T-cell (primary cell): ENCODE measurements around the gene CBFA2T3. TPM values are rescaled to one million over a fixed set of nuclear protein-coding genes. Genes with fewer than 3 reads are reported as not detected.

Experiments
- ATAC-seq, 4 experiments: fragments of 200-7000 bp in 3 of 4; fragments of 150-1000 bp in 1 of 4; cut with Tn5 transposase; replicated peaks in 1 of 4; 1 replicate in 3 of 4; 2 replicates in 1 of 4; pipeline ENCODE4 v1.10.0; 2021; ENCODE audit warnings: moderate library complexity in 3 of 4, mild to moderate bottlenecking in 2 of 4, moderate number of reproducible peaks in 1 of 4
- CTCF ChIA-PET, 2 donors: fragments of 300-600 bp; sonication (Branson Sonifier 250); formaldehyde crosslinking; loops; one replicate each; lab custom pipeline; 2022; ENCODE audit warnings: antibody characterized with exemption in 2 of 2; lab: Charles Lee
- POLR2A ChIA-PET, 2 donors: fragments of 300-600 bp; sonication (Branson Sonifier 250); formaldehyde crosslinking; loops; one replicate each; lab custom pipeline; 2022; ENCODE audit warnings: antibody characterized with exemption in 2 of 2; lab: Charles Lee
- DNase-seq, 35 experiments: peaks; one replicate each; pipeline versions ENCODE4 v3.0.0 to v3.0.0-alpha.2; 2013 to 2023
- H3K27ac ChIP-seq: one replicate; pipeline ENCODE4 v1.5.1; 2013; ENCODE audit warnings: low read length
- H3K27me3 ChIP-seq, 2 experiments: replicated peaks in 1 of 2; 1 replicate in 1 of 2; 2 replicates in 1 of 2; pipeline versions ENCODE4 v1.6.1 to v1.7.0; 2013; ENCODE audit warnings: low read length in 1 of 2, mixed read lengths in 1 of 2; ENCODE audit not compliant: control insufficient read depth in 2 of 2, insufficient read depth in 2 of 2; ENCODE audit errors: extremely low read depth in 1 of 2
- H3K36me3 ChIP-seq, 2 donors: 1 replicate in 1 of 2; 2 replicates in 1 of 2; pipeline versions ENCODE4 v1.6.1 to v1.7.0; 2013; ENCODE audit warnings: low read length in 1 of 2; ENCODE audit not compliant: control insufficient read depth in 2 of 2, insufficient read depth in 1 of 2; ENCODE audit errors: extremely low read depth in 1 of 2
- H3K4me1 ChIP-seq, 2 experiments: 1 replicate in 1 of 2; 2 replicates in 1 of 2; pipeline versions ENCODE4 v1.6.1 to v1.7.0; 2013; ENCODE audit warnings: low read length in 2 of 2, mixed read lengths in 1 of 2; ENCODE audit not compliant: insufficient read depth in 2 of 2, control insufficient read depth in 1 of 2; ENCODE audit errors: extremely low read depth in 1 of 2
- H3K4me3 ChIP-seq, 2 donors: 1 replicate in 1 of 2; 2 replicates in 1 of 2; pipeline versions ENCODE4 v1.5.1 to v1.7.0; 2013; ENCODE audit warnings: mild to moderate bottlenecking in 2 of 2, low read length in 1 of 2, moderate library complexity in 1 of 2; ENCODE audit not compliant: control insufficient read depth in 1 of 2; ENCODE audit errors: extremely low read depth in 1 of 2
- H3K9me3 ChIP-seq: 2 replicates; pipeline ENCODE4 v1.7.0; 2013
- H3K27ac Mint-ChIP-seq, 2 donors: one replicate each; pipeline ENCODE4 v1.8.0; 2020 to 2021; ENCODE audit warnings: mild to moderate bottlenecking in 2 of 2, mixed read lengths in 2 of 2
- H3K27me3 Mint-ChIP-seq, 2 donors: one replicate each; pipeline ENCODE4 v1.8.0; 2021 to 2022; ENCODE audit warnings: mixed read lengths in 2 of 2
- H3K36me3 Mint-ChIP-seq: one replicate; pipeline ENCODE4 v1.8.0; 2021; ENCODE audit warnings: mixed read lengths
- H3K4me1 Mint-ChIP-seq, 3 donors: one replicate each; pipeline ENCODE4 v1.8.0; 2020 to 2022; ENCODE audit warnings: mixed read lengths in 3 of 3, mild to moderate bottlenecking in 1 of 3
- H3K4me3 Mint-ChIP-seq, 3 donors: one replicate each; pipeline ENCODE4 v1.8.0; 2020 to 2022; ENCODE audit warnings: mild to moderate bottlenecking in 3 of 3, mixed read lengths in 3 of 3, moderate library complexity in 3 of 3
- H3K9me3 Mint-ChIP-seq, 3 donors: one replicate each; pipeline ENCODE4 v1.8.0; 2020 to 2022; ENCODE audit warnings: mixed read lengths in 3 of 3
- WGBS: methylation state at CpG from one replicate; pipeline ENCODE4 v1.1.5; 2013; ENCODE audit warnings: missing lambda C conversion rate; ENCODE audit not compliant: insufficient coverage; 5-methylcytosine and 5-hydroxymethylcytosine counted together
- total RNA-seq, 35 experiments: library from RNA in 6 of 35; stranded (reverse) in 6 of 35; fragments of 120-200 nt in 1 of 35; gene quantifications; one replicate each; pipeline versions ENCODE4 v1.2.1 to v1.2.4 and lab custom pipeline; 2013 to 2026

CBFA2T3 gene
- total RNA-seq, 5 donors from 2014 or later (not counting 1 experiment from before 2014, with no cell fraction given): 2.0 to 4.0 (median 2.1) TPM

DNA sequence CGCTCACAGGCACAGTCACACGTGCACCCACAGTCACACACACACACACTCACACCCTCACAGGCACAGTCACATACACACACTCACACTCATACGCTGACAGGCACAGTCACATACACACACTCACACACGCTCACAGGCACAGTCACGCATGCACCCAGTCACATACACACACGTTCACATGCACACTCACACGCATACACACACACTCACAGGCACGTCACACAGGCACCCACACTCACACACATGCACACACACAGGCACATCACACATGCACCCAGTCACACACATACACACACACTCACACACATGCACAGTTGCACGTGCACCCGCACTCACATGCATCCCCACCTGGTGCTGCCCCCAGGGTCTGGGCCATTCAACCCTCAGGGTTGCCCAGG is 46.1 kb upstream of the CBFA2T3 start:
- H3K27me3 Mint-ChIP-seq: peaks cover 4 to 10% of the 10 kb centered on the region in 2 donors
- ChIA-PET CTCF (no interaction called here), POLR2A (no interaction called here)
- H3K27ac Mint-ChIP-seq: no peak overlapping the region
- Histone ChIP-seq H3K4me3 (no peak overlapping the region), H3K36me3 (no peaks in the 10 kb centered on the region), H3K27ac (no peak overlapping the region), H3K27me3 (peaks cover 0 to 29% of the 10 kb centered on the region in 2 experiments), H3K4me1 (peaks cover 0 to 20% of the 10 kb centered on the region in 2 experiments), H3K9me3 (no peaks in the 10 kb centered on the region)
- 93% methylated on average over 10 of the region's 10 CpGs for WGBS
- no peak for DNase-seq
- no peak for ATAC-seq
- H3K4me3 Mint-ChIP-seq: no peak overlapping the region
- H3K36me3 Mint-ChIP-seq: peaks cover 13% of the 10 kb centered on the region
- peaks cover 14 to 17% (median 14%) of the 10 kb centered on the region in 3 donors for H3K9me3 Mint-ChIP-seq
- peaks cover 11 to 23% (median 11%) of the 10 kb centered on the region in 3 donors for H3K4me1 Mint-ChIP-seq

DNA sequence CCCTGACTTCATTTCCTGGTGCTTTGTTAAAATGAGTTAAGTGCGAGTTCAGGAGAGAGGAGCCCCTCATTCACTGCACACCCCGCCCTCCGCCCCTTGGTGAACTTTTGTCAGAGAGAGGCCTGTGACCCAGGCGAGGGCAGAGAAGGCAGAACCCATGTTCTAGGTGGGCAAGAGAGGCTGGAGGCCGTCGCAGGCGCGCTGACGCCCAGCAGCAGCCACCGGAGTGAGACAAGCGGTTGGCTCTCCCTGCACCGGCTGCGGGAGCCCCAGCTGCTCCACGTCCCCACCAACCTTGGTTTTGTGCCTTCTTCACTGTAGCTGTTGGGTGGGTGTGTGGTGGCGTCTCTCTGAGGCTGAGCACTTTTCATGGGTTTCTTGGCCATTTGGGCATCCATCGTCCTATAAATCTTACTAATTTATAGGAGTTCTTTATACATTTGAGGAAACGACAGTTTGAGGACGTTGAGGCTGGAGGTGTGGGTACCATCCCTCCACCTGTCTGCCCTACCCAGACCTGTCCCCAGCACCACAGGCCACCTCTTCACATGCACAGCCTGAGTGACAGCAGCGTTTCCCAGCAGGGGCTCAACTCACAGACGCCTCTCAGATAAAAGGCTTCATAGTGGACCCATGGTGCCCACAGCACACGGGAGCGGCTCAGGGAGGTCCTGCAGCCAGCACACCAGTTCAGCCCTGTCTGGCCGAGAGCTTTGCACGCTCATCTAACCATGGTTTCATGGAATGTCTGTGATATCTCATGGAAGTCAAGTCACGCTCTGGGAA is 45.2 kb upstream of the CBFA2T3 start:
- Mint-ChIP-seq H3K27ac (no peak overlapping the region), H3K4me1 (peaks cover 11 to 20% (median 11%) of the 10 kb centered on the region in 3 donors), H3K27me3 (peaks cover 4 to 10% of the 10 kb centered on the region in 2 donors), H3K9me3 (peaks cover 9 to 12% (median 11%) of the 10 kb centered on the region in 3 donors), H3K36me3 (peaks cover 9% of the 10 kb centered on the region), H3K4me3 (no peak overlapping the region)
- ChIA-PET CTCF (no interaction called here), POLR2A (interaction anchor here in 1 of 2 donors (0.7 kb wide), 1 partner anchor 896 kb away, joined by 3 read pairs; the partner anchor contains the start of gene MC1R)
- no peak for ATAC-seq
- Histone ChIP-seq H3K4me1 (peaks cover 0 to 20% of the 10 kb centered on the region in 2 experiments), H3K27ac (no peak overlapping the region), H3K36me3 (no peaks in the 10 kb centered on the region), H3K9me3 (no peaks in the 10 kb centered on the region), H3K27me3 (peaks cover 0 to 31% of the 10 kb centered on the region in 2 experiments), H3K4me3 (no peak overlapping the region)
- no peak for DNase-seq
- 90% methylated on average over 16 of the region's 25 CpGs for WGBS

DNA sequence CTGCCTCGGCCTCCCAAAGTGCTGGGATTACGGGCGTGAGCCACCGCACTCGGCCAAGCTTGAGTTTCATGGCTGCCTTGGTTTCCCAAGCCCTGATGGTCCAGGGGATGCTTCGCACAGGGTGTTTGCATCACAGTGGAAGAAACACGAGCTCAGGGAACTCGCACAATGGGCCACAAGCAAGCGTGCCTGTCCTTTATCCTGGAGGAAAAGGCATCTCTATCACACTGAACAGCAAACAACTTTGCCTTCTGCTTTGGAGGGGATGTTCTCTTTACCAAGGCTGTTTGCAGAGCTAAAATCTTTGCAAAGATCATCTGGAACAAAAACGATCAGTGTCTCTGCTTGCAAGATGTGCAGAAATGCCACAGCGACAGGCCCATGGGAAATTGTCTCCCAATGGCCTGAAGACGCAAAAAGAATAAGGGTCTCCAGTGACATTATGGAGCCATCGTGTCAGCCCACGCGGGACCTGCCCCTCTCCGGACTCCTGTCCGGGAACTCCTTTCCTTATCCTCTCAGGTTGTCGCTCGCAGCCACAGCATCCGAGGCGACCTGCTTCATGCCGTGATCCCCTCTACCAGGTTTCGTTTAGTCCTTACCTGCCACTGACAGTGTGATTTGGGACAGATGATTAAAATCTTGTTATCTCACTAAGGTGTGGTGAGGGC is 44.1 kb upstream of the CBFA2T3 start:
- Mint-ChIP-seq H3K27me3 (peaks cover 4 to 10% of the 10 kb centered on the region in 2 donors), H3K9me3 (peaks cover 0 to under 1% (median 0%) of the 10 kb centered on the region in 3 donors), H3K27ac (no peak overlapping the region), H3K4me3 (no peak overlapping the region), H3K36me3 (no peaks in the 10 kb centered on the region), H3K4me1 (peaks cover 1 to 11% (median 4%) of the 10 kb centered on the region in 3 donors)
- ChIA-PET POLR2A (interaction anchor here in 1 of 2 donors (0.7 kb wide), 1 partner anchor 898 kb away, joined by 3 read pairs; the partner anchor contains the start of gene MC1R), CTCF (no interaction called here)
- Histone ChIP-seq H3K27ac (no peak overlapping the region), H3K27me3 (peaks cover 0 to 40% of the 10 kb centered on the region in 2 experiments), H3K9me3 (no peaks in the 10 kb centered on the region), H3K4me3 (no peak overlapping the region), H3K36me3 (no peaks in the 10 kb centered on the region), H3K4me1 (peaks cover 0 to 19% of the 10 kb centered on the region in 2 experiments)
- DNase-seq (no peak), ATAC-seq (no peak)
- 91% methylated on average over 11 of the region's 23 CpGs for WGBS

DNA sequence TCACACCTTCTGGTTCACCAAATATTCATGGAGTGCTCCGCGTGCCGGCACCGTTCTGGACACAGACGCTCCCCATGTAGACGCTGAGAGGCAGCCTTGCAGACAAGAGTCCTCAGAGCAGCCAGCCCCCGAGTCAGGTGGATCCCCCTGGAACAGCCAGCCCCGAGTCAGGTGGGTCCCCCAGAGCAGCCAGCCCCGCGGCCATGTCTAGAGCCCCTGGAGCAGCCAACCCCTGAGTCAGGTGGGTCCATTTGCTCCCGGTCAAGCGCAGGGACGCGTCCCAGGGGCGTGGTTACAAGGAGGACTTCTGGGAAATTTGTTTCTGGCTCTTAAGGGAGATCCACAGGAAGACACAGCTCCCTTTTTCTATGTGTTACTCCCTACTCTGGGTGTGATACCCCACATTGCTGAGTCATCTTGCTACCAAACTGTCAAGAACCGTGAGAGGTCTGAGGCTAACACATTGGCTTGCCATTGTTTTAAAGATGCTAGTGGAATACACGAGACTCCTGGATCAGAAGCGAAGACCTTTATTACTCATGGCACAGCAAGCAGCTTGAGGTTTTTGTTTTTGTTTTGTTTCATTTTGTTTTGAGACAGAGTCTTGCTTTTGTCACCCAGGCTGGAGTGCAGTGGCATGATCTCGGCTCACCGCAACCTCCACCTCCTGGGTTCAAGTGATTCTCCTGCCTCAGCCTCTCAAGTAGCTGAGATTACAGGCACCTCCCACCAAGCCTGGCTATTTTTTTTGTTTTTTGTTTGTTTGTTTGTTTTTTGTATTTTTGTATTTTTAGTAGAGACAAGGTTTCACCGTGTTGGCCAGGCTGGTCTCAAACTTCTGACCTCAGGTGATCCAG is 43.3 kb upstream of the CBFA2T3 start:
- POLR2A ChIA-PET: no interaction called here
- peaks cover 0 to 8% (median 0%) of the 10 kb centered on the region in 3 donors for H3K4me1 Mint-ChIP-seq
- Histone ChIP-seq H3K27ac (no peak overlapping the region), H3K4me1 (peaks cover 0 to 12% of the 10 kb centered on the region in 2 experiments), H3K36me3 (no peaks in the 10 kb centered on the region), H3K9me3 (no peaks in the 10 kb centered on the region), H3K27me3 (peaks cover 0 to 46% of the 10 kb centered on the region in 2 experiments), H3K4me3 (no peak overlapping the region)
- H3K36me3 Mint-ChIP-seq: no peaks in the 10 kb centered on the region
- H3K4me3 Mint-ChIP-seq: no peak overlapping the region
- H3K27me3 Mint-ChIP-seq: peaks cover 4 to 10% of the 10 kb centered on the region in 2 donors
- no peaks in the 10 kb centered on the region for H3K9me3 Mint-ChIP-seq
- H3K27ac Mint-ChIP-seq: no peak overlapping the region
- WGBS: 61% methylated on average over 12 of the region's 21 CpGs
- CTCF ChIA-PET: no interaction called here
- ATAC-seq (peak in 1 of 4 experiments; percentile 48), DNase-seq (peak in 1 of 35 experiments; percentile 56)

DNA sequence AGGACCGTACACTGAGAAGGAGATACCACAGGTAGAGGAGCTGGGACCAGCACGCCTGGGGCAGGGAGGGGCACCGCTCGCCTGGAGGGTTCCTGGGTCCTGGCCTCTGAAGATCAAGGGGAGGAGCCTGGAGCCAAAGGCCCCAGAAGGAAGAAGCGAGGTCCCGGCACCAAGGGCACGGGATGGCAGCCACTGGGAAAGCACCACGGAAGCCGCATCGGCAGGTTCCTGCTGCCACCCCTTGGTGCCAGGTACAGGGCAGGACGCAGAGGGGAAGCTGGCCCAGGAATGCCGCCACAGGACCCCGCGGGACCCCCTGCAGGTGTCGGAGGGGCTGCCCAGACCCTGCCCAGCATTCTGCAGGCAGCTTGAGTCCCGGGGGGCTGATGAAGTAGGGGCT is 42.5 kb upstream of the CBFA2T3 start:
- no peak for ATAC-seq
- Histone ChIP-seq H3K4me1 (peaks cover 0 to 7% of the 10 kb centered on the region in 2 experiments), H3K27me3 (peaks cover 0 to 54% of the 10 kb centered on the region in 2 experiments), H3K36me3 (no peaks in the 10 kb centered on the region), H3K4me3 (no peak overlapping the region), H3K27ac (no peak overlapping the region), H3K9me3 (no peaks in the 10 kb centered on the region)
- no peak overlapping the region for H3K4me3 Mint-ChIP-seq
- POLR2A ChIA-PET: no interaction called here
- CTCF ChIA-PET: no interaction called here
- no peak overlapping the region for H3K27ac Mint-ChIP-seq
- 91% methylated on average over 15 of the region's 16 CpGs for WGBS
- no peaks in the 10 kb centered on the region for H3K9me3 Mint-ChIP-seq
- no peaks in the 10 kb centered on the region for H3K36me3 Mint-ChIP-seq
- no peak for DNase-seq
- peaks cover 4 to 10% of the 10 kb centered on the region in 2 donors for H3K27me3 Mint-ChIP-seq
- H3K4me1 Mint-ChIP-seq: peaks cover 0 to 5% (median 0%) of the 10 kb centered on the region in 3 donors
